Erythroblast (primary cell): Measurements from ENCODE around the gene WBP2.
A peak's percentile ranks its signal among the peaks of the same experiment; 100 is the strongest.

ENCODE experiments used
- DNase-seq, 2 experiments: peaks; one replicate each; lab custom pipeline; 2025; lab: John Stamatoyannopoulos, UW
- GATA1 ChIP-seq: IDR thresholded peaks from 2 replicates; pipeline ENCODE4 v1.6.1; 2011; ENCODE audit warnings: low read depth, mild to moderate bottlenecking, control low read depth, low read length, moderate library complexity
- POLR2A ChIP-seq: IDR thresholded peaks from 2 replicates; pipeline ENCODE4 v1.6.1; 2011; ENCODE audit warnings: mild to moderate bottlenecking, low read length

The WBP2 gene

DNA sequence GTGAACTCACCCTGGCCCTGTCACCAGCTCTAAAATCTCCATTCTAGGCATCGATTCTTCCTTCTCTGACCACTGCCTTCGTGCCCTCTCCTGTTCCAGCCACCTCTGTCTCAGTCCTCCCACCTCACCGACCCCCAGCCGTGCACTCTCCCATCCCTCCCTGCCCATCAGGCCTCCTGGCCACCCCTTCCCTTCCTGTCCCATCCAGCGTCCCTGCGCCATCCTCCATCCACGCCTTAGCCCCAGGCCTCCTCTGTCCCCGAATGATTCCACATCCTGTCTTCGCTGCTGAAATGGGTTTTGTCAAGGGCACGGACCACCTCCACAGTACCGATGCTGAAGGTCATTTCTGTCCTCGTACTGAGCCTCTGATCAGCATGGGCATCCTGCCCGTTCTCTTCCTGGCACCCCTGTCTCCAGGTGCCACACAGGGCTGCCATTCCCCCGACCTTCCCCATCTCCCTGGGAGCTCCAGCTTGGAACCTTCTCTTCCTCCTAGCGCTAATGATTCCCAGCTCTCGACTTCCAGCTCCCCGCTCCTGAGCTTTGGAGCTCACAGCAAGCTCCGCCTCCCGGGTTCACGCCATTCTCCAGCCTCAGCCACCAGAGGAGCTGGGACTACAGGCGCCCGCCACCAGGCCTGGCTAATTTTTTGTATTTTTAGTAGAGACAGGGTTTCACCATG is 39.1 kb upstream of the WBP2 start:
- TF ChIP-seq POLR2A (no peak), GATA1 (no peak)
- DNase-seq: no peak

DNA sequence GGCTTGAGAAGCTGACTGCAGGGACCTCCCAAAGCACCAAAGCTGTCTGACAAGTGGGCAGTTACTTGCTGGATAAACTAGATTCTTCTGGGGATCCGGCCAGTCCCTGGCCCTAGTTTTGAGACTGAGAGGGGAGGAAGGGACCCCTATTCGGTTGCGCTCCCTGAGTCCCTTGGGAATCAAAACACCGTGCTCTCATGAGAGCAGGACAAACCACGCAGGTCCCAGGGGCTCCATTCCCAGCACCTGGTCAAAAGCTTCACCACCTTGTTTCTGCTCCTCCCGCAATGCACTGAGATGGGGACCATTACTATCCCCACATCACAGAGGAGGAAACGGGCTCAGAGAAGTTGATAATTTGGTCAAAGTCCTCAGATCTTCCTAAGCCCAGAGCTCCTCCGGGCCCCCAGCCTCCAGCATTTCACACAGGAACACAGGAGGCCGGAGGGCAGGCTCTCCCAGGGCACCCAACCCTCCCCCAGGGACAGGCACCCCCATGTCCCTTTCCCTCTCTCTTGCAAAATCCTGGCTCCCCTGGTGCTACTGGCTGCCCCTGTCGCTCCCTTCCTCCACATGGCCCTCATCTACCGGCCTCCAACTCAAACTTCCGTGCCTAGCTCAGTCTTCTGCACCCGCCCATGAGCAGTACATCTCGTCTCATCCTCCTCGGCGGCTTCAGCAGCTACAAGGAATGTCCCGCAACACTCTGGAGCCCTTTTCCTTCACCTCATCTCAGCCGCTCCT is 38.3 kb upstream of the WBP2 start:
- TF ChIP-seq GATA1 (no peak), POLR2A (no peak)
- DNase-seq: no peak

DNA sequence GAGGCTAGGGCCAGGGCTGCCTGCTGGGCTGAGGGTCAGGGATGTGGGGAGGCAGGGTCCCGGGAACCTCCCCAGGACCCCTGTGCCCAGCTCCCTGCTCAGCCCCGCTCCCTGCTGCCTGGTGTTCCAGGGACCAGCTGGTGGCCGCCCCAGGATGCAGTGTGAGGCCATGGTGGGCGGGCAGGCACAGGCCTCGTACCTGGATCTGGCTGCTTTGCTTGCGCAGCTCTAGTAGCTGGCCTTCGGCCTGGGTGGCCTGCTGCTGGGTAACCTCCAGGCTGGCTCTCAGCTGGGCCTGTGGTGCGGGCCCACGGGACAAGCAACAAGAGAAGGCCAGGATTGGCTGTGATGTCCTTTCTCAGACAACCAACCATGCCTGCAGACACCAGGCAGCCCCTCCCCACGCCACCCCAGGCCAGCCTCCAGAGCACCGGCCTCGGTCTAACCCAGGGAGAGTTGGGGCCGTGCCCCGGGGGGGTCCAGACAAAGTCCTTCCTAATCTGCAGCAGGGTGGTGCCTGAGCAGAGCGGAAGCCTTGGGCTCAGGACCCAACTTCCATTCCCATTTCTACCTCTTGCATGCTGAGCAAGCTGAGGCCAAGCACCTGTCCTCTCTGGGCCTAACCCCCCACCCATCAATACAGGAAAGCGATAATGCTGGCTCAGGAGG is 37.6 kb upstream of the WBP2 start:
- DNase-seq: no peak
- TF ChIP-seq GATA1 (no peak), POLR2A (no peak)

DNA sequence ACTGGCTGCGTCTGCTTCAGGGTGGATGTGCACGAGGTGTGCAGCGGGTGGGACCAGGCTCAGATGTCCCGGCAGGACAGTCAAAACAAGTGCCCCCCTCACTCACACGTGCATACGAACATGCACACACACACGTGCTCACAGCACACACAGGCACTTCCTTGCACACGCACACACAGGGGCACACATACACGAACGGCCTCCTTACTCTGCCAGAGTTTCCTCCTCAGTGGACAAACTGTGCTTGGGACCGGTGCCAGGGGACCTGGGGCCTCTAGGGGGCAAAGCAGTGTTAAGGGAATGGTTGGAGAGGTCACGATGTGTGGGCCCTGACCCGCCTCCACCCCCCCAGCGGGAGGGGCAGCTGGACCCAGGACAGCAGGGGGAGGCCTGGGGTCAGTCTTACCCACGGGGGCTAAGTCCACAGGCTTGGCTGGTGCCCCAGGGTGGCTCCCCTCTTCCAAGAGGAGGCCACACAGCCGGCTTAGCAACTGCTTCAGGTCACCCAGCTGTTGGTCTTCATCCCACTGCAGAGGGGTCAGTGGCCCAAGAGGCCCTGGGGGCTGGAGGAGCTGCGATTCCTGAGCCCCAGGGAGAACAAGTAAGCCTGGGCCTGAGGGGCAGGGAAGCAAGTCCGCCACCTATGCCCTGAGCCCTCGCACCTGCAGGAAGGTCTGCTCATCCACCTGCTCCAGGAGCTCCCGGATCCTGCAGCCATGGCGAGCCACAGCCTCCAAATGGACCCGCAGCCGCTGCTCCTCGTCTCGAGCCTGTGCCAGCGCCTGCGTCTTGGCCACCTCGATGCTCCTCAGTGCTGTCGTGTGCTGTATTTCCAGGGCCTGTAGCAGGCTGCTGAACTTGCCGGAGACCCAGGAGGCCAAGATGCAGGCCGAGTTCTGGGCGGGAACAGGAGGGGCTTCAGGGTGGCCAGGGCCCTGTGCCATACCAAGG is 36.7 kb upstream of the WBP2 start:
- TF ChIP-seq POLR2A (no peak), GATA1 (no peak)
- no peak for DNase-seq

DNA sequence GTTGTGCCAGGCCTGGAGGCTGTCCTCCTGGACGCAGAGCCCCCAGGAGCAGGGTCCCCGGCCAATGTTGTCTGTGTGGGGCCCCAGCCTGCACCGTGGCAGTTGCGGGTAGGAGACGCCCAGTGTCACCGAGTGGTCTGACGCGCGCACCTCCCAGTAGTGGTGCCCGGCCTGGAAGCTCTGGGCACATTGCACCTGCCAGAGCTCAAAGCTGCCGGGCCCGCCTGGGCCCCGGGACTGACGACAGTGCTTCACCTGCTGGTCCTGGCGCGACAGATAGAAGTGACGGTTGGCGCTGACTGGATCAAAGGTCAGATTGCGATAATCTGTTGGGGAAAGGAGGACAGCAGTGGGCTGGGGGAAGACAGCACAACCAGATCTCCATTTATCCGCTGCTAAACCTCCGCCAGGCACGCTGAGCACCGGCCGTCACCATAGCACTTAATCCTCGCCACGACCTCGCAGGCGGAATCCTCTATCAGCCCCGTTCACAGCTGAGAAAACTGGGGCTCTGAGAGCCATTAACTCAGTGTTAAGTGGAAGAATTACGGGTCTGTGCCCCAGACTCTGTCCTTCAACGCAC is 36.0 kb upstream of the WBP2 start:
- TF ChIP-seq POLR2A (no peak), GATA1 (no peak)
- no peak for DNase-seq

DNA sequence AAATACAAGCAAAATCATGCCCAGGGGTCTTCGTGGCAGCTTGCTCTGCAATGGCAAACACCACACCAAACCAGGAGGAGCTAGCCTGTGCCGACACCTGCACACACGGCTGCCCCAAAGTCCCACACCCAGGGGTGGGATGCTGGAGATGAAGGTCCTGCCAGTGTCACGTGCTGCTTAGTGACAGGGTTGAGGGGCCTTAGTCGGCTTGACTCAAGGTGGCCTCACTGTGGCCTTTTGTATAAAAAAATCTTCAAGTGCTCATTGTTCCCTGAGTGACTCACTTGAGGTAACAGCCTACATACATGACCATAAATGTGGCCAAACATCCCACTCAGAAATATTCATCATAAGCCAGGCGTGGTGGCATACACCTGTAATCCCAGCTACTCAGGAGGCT is 34.3 kb upstream of the WBP2 start:
- no peak for DNase-seq
- TF ChIP-seq POLR2A (no peak), GATA1 (no peak)

DNA sequence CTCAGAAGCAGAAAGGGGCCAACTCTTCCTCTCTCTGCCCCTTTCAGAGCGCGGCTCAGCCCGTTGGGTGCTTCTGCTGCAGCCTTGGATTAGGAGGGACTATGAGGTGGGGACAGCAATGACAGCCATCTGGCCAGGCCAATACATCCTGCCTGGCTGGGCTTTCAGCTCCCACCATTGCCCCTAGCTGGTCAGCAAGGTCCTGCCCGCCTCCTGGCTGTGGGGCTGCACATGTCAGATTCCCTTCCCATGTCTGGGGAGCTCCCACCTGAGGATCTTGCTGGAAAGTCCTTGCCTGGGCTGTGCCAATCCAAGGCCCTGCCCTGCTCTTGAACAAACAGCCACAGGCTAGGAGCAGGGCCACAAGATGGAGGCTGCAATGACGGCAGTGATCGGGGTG is 33.3 kb upstream of the WBP2 start:
- TF ChIP-seq GATA1: no peak
- TF ChIP-seq POLR2A: no peak
- no peak for DNase-seq

DNA sequence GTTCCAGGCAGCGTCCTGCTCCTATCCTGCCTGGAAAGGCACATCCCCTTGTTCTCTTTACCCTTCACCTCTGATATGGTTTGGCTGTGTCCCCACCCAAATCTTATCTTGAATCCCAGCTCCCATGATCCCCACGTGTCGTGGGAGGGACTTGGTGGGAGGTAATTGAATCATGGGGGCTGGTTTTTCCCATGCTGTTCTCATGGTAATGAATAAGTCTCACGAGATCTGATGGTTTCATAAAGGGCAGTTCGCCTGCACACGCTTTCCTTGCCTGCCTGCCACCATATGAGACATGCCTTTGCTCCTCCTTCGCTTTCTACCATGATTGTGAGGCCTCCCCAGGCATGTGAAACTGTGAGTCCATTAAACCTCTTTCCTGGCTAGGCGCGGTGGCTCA is 30.7 kb upstream of the WBP2 start:
- peak in 1 of 2 experiments; percentile 48 for DNase-seq

DNA sequence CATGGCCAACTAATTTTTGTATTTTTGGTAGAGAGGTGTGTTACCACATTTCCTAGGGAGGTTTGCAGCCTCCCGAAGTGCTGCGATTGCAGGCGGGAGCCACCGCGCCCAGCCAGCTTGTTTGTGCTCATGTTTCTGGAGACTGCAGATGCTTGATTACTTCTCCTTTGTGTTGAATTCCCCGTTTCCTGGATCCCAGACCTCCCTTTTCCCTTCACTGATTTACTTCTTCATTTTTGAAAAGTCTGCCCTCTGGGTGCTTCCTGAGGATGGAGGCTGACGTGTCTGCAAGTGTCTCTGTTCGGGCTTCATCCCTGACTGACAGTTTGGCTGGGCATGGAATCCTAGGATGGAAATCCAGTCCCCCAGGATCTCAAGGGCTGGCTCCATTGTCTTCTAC is 30.3 kb upstream of the WBP2 start:
- TF ChIP-seq GATA1: no peak
- no peak for TF ChIP-seq POLR2A
- DNase-seq: no peak

DNA sequence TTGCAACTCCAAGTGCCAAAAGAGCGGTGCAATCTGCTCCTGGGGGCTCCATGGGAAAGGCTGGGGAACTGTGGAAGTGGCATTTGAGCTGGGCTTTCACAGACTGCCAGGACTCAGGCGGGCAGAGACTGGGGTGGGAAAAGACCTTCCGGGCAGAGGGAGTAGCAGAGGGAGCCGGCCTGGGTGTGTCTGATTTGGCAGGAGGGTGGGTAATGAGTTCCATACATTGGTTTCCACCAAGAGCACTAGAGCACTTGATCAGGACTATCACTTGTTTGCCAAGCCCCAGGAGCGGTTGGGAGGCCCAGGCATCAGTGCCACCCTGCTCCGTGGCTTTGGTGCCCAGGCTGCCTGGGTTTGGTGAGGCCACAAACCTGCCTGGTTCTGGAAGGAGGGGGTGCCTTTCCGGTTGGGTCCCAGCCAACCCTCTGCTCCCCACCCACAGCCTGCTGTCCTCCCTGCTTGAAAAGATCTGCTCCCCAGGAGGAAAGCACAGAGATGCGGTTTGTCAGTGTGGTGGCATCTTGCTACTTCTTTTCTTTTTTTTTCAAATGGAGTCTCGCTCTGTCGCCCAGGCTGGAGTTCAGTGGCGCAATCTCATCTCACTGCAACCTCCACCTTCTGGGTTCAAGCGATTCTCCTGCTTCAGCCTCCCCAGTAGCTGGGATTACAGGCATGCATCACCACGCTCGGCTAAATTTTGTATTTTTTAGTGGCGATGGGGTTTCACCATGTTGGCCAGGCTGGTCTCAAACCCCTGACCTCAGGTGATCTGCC is 26.7 kb upstream of the WBP2 start:
- TF ChIP-seq GATA1: no peak
- TF ChIP-seq POLR2A: no peak
- no peak for DNase-seq

DNA sequence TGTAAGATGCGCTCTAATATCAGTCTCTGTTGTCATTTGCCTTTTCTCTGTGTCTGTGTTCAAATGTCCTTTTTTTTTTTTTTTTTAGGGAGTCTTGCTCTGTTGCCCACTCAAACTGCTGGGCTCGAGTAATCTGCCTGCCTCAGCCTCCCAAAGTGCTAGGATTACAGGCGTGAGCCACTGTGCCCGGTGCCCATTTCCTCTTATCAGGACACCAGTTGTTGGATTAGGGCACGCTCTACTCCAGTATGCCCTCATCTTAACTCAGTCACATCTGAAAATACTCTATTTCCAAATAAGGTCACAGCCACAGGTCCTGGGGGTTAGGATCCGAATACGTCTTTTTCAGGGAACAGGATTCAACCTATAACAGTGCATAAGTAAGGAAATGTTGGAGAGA is 25.1 kb upstream of the WBP2 start:
- no peak for DNase-seq
- TF ChIP-seq GATA1: no peak
- TF ChIP-seq POLR2A: no peak
